GM19351 (cell line): ENCODE measurements around the gene LRRK2.

ENCODE experiments used
- ATAC-seq: cut with Tn5 transposase; IDR thresholded peaks from one replicate; pipeline ENCODE4 v1.9.1; 2021; ENCODE audit warnings: mild to moderate bottlenecking, moderate library complexity; ENCODE audit not compliant: unreplicated experiment

The LRRK2 gene

DNA sequence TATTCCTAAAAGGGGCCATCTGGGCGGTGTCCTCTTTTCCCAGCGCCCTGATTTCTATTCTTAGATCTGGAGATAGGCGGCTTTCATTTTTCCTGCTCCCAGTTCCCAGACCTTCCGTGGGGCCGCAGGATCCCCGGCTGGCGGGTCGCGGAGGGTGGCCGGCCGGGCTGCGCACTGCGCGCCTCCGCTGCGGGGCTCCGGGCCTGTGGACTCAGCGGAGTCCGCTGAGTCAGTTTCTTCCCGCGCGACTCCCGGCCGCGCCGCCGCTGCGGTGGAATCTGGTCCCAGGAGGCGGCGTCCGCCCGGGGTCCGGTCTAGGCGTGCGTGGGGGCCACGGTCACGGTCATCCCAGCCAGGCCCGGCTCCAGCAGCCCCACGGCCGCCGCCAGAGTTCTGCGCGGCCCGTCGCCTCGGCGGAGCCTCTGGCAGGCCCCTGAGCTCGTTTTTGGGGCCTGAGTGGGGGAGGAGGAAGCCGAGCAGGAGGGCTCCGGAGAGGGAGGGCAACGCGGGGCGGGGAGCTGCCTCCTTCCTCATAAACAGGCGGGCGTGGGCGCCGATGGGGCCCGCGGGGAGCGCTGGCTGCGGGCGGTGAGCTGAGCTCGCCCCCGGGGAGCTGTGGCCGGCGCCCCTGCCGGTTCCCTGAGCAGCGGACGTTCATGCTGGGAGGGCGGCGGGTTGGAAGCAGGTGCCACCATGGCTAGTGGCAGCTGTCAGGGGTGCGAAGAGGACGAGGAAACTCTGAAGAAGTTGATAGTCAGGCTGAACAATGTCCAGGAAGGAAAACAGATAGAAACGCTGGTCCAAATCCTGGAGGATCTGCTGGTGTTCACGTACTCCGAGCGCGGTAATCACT, at the start of gene LRRK2:
LRRK2 (plus strand) TSS at position 559 of the 853 bp plus-strand sequence; CDS start at position 694, 135 bp downstream.
- peak; percentile 49 for ATAC-seq

DNA sequence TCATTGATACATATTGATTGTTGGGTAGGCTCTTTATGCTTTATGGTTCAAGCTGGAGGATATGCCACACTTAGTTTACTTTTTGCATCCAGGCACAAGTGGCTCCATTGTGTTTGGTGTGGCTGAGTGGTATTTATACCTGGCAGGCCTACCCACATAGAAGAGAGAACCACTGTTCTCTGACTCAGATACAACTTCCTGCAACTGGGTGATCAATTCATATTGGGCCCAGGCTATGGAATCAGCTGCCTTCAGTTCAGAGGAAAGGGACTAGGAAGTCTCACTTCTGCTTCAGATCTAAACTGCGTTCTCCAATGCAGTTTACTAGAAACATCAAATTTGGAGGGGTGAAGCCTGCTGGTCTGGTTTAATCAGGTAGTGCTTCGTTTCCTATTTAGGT, 49.8 kb upstream of the LRRK2 start:
- no peak for ATAC-seq

DNA sequence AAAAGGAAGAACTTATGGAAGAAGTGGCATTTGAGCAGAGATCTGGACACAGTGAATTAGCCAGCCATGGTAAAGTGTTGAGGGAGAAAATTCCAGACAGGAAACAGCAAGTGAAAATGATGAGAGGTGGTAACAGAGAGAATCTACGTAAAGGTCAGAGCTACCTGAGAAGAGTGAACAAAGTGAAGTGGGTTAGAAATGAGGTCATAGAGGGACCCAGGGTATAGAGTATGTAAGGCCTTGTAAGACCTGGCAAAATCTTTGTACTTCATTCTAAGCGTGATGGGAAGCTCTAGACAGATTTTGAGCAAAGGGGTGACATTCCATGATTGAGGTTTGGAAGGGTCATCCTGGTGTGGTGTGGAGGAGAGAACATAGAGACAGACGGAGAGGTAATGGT, 49.3 kb upstream of the LRRK2 start:
- ATAC-seq, result no peak

DNA sequence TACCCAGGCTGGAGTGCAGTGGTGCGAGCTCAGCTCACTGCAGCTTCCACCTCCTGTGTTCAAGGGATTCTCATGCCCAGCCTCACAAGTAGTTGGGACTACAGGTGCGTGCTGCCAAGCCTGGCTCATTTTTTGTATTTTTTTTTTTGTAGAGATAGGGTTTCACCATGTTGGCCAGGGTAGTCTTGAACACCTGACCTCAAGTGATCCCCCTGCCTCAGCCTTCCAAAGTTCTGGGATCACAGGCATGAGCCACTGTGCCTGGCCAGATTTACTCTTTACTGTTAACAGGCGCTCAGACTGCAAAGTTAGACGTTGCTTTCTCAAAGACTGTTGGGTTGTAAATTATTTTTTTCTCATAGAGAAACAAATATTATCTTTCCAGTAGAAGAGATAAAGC, 46.1 kb upstream of the LRRK2 start:
- ATAC-seq, result no peak

DNA sequence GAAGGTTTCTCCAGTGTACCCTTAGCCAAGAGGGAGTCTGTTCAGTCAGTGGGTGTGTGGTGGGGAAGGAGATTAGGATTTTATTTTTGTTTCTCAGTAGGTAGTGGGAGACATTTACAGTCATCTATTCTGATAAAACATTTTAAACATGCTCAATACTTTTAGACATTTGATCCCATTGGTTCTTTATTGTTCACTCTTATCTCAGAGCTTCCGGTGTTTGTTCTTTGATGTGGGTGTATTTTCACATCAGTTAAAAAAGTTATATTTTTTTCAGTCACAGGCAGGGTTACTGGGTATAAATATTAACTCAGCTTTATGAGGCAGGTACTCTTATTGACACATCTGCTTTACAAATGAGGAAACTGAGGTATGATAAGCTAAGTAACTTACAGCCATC, 43.3 kb upstream of the LRRK2 start:
- no peak for ATAC-seq

DNA sequence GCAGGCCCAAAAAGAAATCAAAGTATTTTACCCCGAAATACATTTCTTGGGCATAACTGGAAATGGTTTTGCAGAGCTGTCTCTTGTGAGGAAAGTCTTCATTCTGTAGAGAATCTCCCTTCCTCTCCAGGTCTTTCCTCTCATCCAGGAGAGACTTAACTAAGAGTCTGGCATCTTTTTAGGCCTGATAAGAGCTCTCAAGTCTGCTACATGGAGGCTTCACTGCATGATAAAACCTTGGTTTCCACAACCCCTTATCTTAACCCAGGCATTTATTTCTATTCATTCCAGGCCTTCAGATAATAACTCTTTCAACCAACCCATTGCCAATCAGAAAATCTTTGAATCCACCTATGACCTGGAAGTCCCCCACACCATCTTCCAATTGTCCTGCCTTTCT, 41.1 kb upstream of the LRRK2 start:
- no peak for ATAC-seq

DNA sequence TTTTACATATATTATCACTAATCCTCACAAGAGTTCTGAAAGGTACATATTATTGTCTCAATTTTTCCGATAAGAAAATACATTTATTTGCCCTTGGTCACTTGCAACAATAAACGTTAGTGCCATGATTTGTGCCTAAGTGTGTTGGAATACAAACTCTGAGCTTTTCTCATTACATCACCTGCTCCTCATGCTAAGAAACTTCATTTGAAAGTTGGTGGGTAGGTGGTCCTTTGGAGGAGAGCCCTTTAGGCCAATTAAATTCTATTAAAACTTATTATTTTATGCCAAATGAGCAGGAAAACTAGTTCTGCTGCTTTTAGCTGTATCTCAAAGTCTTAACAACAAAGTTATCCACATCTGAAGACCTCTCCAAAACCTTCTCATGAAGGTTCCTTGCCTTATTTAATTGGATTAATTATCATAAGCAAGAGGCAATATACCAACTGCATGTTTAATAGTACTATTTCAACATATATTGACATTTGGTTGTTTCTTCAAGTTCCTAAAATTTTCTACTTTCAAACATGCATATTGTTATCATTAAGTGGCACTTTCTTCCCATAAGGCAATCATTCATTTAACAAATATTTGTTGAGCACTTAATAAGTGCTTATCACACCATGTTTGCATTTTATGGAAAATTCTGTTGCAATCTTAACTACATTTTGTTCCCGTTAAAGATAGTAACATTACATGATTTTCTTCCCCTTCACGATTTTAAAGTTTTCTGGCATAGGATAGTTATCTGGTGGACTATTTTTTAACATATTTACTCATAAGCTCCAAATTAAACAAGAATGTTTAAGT, 40.1 kb upstream of the LRRK2 start:
- ATAC-seq, result no peak

DNA sequence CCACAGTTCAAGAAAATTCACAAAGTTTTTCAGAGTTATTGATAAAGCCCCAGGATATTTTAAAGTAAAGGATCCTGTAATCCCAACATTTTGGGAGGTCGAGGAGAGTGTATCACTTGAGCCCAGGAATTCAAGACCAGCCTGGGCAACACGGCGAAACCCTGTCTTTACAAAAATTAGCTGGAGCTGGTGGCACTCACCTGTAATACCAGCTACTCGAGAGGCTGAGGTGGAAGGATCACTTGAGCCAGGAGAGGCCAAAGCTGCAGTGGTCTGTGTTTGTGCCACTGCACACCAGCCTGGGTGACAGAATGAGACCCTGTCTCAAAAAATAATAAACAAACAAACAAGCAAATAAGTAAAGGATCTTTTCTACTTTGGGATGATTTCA, 39.5 kb upstream of the LRRK2 start:
- ATAC-seq, result no peak

DNA sequence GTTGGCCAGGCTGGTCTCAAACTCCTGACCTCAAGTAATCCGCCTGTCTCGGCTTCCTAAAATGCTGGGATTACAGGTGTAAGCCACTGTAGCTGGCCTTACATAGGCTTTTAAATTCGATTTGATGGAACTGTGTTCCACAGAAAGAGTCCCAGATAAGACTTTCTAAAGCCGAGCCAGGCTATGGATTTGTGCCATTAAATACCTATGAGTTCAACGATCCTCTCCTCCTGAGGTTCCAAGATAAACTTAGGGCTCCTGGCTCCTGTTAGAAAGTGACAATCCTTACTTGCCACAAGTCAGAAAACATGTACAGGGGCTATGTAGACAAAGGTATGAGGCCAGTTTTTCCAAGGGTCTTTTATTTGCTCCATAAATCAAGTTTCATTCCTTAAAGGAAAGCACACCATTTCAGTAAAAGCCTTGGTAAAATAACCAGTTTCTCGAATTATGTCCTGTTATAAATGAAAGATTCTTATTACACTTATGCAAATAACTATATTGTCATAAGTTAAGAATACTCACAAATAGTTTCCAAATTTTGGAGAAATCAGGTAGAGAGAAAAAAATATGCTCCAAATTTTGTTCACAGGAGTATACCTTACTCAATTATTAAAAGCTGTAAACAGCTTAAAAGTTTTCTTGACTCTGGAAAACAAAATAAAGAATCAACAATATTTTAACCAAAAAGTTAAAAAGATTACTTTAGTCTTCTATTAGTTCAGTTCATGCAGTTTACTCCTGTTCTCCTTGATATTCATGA, 36.1 kb upstream of the LRRK2 start:
- ATAC-seq, result no peak

DNA sequence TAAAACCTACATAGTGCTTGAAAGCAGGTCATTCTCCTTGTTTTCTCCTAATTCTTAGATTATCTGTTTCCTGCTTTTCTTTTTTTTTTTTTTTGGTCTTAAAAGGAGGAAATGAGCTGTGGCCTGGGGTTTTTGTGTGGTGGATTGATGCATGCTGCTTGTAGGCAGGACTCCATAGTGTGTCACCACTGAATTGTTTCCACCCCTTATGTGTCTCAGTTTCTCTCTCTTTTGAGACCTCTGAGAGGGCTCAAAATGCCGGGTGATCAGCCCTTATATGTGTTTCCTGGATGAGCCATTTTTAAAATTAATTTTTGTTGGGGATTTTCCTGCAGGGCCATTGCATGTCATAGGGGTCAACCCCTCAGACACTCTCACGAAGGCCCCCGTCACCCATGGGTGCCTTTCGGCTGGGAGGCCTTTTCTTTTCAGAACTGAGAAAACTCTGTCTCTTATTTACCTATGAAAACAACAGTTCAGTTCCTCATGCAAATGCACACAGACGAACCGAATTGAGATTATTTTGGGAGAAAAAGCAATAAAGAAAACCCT, 32.0 kb upstream of the LRRK2 start:
- ATAC-seq, result peak; percentile 97

DNA sequence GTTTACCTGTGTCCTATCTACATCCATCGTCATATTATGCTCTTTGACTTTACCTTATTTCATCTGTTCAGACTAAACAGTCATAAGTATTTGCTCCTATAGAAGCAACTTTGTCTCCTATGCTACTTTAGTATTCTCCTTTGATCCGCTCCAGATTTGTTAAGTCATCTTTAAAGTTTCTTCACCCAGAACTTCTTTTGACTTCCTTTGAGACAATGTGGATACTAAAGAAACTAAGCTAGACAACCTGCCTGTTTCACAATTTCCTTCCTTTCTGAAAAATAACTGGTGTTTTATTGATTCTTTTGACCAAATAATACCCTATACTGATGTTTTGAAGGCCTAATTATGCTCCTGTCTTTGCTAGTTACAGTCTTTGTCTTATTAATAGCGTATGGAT, 30.0 kb upstream of the LRRK2 start:
- ATAC-seq, result no peak

DNA sequence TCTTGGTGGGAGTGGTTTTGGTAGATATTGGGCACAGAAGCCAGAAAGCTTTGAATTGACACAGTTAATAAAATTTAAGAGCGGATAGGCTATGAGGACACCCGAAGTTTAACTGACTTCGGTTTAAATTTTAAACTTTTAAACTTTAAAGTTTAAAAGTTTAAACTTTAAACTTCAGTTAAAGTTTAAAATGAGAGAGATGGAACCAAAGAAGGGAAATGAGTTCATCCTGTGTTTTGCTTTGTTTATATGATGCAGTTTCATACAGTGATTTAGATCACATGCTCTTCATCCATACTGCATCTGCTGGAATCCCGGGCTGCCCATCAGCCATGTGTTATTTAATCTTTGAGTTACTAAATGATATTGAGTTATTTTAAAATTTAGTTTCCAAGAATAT, 27.2 kb upstream of the LRRK2 start:
- ATAC-seq, result no peak

DNA sequence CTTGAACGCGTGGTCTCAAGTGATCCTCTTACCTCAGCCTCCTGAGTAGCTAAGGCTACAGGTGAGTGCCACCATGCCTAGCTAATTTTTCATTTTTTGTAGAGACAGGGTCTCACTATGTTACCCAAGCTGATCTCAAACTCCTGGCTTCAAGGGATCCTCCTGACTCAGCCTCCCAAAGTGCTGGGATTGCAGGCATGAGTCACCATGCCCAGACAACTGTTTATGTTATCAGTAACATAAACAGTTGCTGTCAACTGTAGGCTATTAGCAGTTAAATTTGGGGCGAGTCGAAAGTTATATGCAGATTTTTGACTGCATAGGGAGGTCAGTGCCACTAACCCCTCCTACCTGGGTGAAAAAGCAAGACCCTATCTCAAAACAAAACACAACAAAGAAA, 26.2 kb upstream of the LRRK2 start:
- ATAC-seq, result no peak

DNA sequence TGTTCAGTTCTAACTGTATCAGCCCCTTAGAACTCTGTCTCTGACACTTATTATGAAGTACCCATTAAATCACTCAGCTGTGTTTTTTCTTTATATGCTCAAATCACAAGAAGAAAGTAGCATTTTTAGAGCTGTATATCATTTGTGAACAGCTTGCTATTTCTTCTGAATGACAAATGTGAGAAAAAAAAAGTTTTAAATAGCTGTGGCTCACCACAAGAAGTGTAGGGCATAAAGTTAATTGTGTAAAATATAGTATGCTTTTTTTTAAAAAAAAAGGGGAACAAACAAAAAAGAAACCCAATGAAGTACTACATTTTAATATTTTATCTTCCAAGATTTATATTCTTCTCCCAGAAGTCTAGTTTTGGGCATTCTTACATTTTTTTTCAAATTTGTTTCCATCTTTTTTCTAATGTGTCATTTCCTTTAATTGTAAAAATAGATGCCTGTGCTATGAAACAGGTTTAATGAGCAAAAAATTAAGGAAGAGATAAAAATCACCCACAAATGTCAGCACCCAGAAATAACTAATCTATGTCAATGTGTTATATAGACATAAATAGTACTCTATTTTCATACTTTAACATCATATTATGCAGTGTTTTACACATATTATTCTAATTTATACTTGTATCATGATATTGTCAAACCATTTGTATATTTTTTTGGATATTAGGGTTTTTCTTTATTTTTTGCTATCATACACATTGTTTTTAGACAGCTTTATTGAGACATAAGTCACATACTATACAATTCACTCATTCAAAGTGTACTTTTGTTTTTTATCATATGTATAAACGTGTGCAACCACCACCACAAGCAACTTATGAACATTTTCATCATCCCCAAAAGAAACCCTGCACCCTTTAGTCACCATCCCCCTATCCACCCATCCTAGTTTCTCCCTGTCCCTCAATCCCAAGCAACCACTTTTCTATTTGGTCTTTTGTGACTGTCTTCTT, 22.4 kb upstream of the LRRK2 start:
- peak; percentile 66 for ATAC-seq

DNA sequence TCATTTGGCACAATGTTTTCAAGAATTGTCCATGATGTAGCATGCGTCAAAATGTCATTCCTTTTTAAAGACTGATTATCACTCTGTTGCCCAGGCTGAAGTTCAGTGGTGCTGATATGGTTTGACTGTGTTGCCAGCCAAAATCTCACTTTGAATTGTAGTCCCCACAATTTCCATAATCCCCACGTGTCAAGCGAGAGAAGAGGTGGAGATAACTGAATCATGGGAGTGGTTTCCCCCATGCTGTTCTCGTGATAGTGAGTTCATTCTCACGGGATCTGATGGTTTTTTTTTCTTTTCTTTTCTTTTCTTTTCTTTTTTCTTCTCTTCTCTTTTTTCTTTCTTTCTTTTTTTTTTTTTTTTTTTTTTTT, 21.8 kb upstream of the LRRK2 start:
- no peak for ATAC-seq

DNA sequence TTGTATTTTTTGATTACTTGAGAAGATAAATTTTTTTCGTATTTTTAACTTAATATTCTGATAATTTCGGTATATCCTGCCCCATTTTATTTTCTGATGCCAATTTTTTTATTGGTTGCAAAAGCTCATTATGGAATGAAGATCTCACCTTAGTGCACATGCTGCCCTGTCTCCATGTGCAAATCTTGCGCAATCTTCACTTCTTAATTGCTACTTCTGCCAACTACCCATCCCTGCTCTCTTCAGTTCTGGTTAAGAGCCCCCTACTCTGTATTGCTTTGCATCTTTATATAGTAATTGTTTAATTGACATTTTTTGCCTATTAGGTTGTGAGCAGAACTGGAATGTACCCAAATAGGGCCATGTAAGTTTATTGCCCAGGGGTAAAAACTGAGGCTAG, 20.5 kb upstream of the LRRK2 start:
- no peak for ATAC-seq

DNA sequence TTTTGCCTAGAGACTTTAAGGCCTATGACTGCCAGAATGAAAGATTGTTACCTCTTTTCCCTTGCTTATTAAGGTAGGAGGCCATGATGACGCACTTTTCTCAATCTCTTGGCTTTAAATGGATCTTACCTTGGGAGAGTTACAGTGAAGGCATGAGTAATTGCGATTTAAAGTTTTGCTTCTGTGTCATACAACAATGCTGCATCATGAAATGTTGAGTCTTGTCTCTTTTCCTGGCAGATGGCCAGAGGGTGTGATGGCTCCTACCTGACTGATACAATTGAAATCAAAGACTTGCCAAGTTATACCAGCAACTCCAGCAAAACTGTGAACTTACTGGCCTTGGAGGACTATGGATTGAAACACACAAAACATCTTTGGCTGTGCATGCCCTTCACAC, 17.2 kb upstream of the LRRK2 start:
- ATAC-seq, result no peak

DNA sequence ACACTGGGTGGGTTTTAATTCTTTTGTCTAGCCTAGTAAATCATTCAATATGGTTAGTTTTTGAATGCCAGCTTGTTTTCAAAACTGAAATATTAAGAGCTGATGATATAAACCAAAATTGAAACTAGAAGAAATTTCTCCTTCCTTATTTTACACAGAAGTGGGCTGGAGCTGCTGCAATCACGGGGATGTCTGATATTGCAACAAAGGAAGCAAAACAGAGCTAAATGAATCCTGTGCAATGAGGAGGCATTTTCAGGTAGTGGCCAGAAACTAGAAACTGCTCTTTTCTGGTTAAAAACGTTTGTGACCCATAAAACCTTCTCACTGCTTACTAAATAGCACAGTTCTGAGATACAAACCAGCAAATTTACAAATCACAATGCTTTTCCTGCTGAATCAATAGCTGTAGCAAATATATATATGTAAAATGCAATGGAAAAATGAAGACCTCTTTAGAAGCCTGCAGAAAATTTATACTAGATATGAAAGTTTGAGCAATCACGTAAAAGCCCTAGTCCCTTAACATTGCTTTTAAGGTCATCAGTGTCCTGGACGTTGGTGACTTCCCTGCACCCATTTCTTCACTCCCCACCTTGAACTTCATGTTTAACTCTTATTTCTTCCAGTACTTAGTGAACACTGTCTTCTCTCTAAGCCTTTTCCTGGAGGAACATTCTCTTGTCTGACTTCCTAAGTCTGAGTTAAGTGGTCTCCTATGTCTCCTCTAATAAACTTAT, 15.9 kb upstream of the LRRK2 start:
- peak; percentile 95 for ATAC-seq

DNA sequence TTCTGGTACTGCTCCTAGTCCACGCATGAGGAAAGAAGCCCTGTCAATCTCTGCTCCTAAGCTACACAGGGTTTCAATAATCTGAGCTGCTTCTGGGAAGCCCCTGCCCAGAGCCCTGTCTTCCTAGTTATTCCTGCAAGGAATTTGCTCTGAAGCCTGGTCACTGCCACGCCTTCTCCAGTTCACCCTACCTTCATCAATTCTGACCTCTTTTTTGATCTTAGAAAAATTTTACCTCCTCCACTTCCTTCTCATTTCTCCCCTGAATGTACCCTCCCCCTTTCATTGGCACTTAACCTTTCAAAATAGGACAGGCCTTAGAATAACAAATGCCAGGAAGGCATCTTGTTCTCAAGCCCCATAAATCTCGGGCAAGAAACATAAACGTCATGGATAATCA, 14.9 kb upstream of the LRRK2 start:
- no peak for ATAC-seq
